Right ventricle myocardium superior (tissue), 1 donor: ENCODE results near the gene CCNK. TPM values are rescaled to one million over a fixed set of nuclear protein-coding genes. Genes with fewer than 3 reads are reported as not detected.
A peak's percentile ranks its signal among the peaks of the same experiment; 100 is the strongest.

ENCODE experiments used
- ATAC-seq: fragments of 200-7000 bp; cut with Tn5 transposase; one replicate; pipeline ENCODE4 v1.9.1; 2020; ENCODE audit warnings: mild to moderate bottlenecking; ENCODE audit not compliant: poor library complexity
- DNase-seq: peaks from one replicate; pipeline ENCODE4 v3.0.0-alpha.2; 2020
- intact Hi-C: fragments of 100-400 bp; cut with DNase I; formaldehyde crosslinking; loops from one replicate; pipeline ENCODE4 v1.11.2; 2022
- total RNA-seq: library from RNA; stranded (reverse); fragmentation: NEBNext Ultra II Directional; extraction: Animal tissue kit (Norgen Biotek cat#: 25700); gene quantifications from one replicate; pipeline ENCODE4 v1.2.1, GENCODE V29; 2021
- donor health status: DM: no; HTN: yes; CAD: no; lungs with severe emphysema.

The CCNK gene
- total RNA-seq, 1 donor from 2014 or later: 31.9 TPM

DNA sequence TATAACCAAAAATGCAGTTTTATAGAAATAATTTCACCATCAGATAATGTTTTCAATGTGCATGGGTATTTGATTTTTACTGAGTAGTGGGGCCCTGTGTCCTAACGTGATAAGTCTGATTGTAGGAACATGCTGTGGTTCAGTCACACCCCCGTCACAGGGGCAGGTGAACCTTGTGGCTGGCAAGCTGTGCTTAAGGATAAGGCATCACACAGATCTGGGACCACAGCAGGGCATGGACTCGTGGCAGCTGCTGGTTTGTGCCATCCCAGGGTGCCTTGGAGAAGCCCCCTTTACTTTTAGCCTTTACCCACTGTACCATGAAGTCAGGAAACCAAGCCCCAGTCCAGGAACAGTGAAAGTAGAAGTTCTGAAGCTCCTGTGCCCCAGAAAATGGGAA, 16.7 kb downstream of the CCNK start:
- no peak for DNase-seq
- no peak for ATAC-seq
- intact Hi-C loops: no loop called here

GRCh38 chr14:99502989-99503421, 21.8 kb downstream of the CCNK start:
- ATAC-seq (no peak), DNase-seq (no peak)
- intact Hi-C loops: no loop called here

DNA sequence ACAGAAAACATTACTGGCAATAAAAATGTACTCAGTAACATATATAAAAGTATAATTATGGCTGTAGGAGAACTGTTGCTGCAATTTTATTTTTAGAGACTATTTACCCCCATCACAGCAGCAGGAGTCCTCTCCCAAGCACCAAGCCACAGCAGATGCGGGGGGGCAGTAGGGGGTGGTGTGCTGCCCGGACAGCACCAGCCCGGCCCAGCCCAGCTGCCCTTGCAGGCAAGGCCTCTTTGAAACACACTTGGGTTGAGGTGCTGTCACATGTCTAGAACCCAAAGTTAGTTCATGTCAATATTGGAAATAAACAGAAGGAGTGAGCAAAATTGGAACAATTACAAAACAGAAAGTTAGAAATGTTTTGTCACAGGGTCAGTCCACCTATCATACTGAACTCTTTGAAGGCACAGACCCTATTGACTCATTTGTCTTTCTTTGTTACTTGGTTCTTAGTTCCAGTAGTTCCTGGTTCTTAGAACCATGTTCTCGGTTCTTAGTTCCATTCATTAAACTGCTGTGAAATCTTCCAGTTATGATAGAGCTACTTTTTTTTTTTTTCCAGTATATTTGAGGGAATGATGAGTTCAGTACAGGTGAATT, 22.7 kb downstream of the CCNK start:
- no peak for ATAC-seq
- intact Hi-C loops: no loop called here
- DNase-seq: no peak

DNA sequence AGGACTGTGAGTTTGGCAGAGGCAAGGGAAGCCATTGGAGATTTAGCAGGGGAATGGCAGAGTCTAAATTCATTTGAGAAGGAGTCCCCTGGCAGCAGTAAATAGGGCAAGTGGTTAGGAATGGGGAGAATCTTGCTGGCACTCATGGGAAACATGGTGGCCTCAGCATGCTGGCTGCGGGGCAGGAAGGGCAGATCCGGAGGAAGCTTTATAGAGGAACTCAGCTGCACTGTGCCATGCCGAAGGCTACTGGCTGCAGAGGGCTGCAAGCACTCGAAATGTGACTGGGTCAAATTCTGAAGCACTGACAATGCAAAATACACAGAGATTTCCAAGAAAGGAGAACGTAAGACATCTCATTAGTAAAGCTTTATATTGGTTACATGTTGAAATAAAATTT, 23.9 kb downstream of the CCNK start:
- intact Hi-C loops: no loop called here
- ATAC-seq: no peak
- no peak for DNase-seq

GRCh38 chr14:99506276-99506675, 25.1 kb downstream of the CCNK start:
- ATAC-seq: no peak
- no peak for DNase-seq
- intact Hi-C loops: no loop called here

DNA sequence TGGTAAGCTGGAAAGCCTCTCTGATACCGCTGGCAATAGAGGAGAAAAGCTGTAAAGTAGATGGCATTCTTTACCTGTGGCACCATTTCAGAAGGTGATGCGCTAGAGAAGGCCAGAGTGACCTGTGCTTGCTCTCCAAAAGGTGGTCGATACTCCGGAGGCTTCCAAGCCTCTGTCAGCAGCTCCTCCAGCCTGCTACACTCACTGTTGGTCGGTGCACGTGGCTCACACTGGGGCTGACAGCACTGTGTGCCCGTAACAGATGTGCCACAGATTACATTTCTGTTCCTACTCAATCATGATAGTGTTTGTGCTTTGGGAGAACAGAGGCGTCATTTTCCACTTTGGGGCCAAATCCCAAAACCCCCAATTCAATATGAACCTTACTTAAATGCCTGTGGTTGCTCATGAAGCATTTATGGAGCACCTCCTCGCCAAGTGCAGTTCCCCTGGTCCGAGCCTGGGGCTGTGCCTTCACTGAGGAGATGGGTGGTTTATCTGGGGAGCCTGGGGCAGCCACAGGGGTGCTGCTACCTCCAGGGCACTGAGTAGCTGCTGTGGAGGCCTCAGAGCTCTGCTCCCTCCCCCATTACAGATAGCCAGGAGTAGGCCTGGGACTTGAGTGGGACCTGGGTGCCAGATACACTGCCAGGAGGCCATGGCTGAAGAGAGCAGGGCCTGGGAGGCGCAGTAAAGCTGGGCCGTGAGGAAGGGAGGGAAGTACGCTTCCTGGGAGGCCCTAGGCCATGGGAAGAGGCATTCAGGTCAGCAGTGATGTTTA, 26.8 kb downstream of the CCNK start:
- ATAC-seq (no peak), DNase-seq (no peak)
- intact Hi-C loops: no loop called here

GRCh38 chr14:99508896-99509629, 27.9 kb downstream of the CCNK start:
- DNase-seq (no peak), ATAC-seq (peak; percentile 7)
- intact Hi-C loops: no loop called here

DNA sequence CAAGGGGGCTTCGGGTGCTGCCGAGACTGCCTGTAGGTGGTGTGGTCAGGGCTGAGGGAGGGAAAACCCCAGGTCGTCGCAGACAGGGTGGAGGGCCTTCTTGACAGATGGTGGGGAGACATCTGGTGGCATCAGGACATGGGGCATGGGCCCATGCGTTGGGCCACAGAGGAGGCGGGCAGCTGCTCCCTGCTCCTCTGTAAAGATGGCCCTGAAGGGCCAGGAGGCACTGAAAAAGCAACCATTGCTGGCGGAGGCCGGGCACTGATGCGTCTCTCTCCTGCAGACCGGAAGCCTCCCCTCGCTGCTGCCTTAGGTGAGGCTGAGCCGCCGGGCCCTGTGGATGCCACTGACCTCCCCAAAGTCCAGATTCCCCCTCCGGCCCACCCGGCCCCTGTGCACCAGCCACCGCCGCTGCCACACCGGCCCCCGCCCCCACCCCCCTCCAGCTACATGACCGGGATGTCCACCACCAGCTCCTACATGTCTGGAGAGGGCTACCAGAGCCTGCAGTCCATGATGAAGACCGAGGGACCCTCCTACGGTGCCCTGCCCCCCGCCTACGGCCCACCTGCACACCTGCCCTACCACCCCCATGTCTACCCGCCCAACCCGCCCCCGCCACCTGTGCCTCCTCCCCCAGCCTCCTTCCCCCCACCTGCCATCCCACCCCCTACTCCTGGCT, 28.8 kb downstream of the CCNK start:
- intact Hi-C loops: no loop called here
- no peak for ATAC-seq
- no peak for DNase-seq

DNA sequence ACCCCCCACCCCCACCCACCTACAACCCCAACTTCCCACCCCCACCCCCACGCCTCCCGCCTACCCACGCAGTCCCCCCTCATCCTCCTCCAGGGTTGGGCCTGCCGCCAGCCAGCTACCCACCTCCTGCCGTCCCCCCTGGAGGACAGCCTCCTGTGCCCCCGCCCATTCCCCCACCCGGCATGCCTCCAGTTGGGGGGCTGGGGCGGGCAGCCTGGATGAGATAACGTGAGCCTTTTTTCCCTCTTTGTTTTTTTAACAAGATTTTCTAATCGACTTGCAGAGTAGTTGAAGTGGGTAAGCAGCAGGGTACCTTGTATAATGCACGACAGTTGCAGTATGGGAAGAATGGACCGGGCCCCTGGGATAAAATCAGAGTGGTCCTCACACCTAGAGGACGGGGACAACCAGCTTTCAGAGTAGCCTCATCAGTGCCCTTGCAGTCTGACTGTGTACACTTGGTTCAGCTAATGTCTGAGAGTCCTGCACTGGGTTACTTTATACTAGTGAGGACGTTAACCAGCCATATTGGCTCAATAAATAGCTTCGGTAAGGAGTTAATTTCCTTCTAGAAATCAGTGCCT, 29.4 kb downstream of the CCNK start:
- ATAC-seq (no peak), DNase-seq (no peak)
- intact Hi-C loops: no loop called here

GRCh38 chr14:99511421-99512109, 30.4 kb downstream of the CCNK start:
- ATAC-seq (peak; percentile 51), DNase-seq (peak; percentile 75)

DNA sequence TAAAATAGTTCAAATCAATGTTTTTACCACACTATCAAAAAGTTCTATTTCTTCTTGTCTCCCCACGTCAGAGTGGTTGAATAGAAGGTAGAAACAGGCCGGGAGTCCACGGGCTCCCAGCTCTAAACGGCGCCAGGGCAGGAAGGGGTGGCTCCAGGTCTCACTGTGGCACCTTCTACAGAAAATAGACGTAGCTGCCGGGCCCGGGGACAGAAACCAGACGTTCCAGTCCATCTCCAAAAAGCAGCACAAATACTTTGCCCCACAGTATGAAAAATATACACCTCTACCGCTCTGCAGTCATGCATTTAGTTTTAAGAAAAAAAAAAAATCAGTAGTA, 30.9 kb downstream of the CCNK start:
- intact Hi-C loops: no loop called here
- no peak for ATAC-seq
- no peak for DNase-seq

More at GRCh38 chr14:99511421-99512109, 30.4 kb downstream of the CCNK start:
- intact Hi-C loops: no loop called here

DNA sequence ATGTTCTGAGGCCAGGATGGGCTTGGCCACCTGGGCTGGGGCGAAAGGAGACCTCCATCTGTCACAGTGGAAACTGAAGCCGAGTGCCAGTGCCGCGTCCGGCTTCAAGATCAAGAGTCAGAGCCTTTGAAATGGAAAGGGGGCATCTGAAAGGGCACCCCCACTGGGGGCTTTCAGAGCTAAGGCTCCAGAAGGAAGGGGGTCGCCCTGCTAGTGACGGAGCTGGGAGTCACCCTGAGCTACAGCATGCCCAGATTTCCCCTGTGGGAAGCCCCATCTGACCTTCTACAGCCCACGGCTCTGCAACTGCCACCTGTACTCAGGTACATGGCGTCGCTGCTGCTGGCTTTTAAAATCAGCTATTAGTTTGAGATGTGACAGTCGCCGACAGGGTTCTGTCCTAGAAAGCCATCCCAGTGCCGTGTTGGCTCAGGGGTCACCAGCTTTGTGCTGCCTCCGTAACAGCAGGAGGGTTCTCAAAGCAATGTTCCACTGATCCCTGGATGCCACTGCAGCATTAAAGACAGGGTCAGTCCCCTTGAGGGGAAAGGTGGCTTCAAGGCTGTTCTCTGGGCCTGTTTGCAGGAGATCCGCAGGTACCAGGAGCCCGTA, 31.5 kb downstream of the CCNK start:
- DNase-seq: no peak
- intact Hi-C loops: no loop called here

DNA sequence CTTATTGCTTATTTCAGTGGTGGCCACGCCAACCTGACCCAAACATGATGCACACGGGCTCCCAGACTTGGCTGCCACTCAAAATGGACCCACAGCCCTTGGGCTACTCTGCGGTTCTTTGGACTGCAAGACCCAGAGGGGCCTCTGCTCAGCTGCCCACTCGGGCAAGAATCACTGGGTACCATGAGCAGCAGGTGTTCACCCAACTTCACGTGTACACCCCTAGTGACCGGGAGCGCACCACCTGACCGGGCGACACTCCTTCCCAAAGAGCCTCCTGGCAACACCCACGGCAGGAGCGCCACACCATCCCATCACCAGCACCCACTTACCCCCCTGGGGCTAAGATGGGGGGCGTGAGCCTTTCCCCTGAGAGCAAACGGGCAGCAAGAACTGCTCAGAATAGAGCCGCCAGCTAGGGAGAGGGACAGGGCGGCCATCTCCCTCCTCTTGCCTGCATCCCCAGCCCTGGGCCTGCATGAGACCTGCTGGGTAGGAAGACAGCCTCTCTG, 32.0 kb downstream of the CCNK start:
- intact Hi-C loops: no loop called here
- DNase-seq (no peak), ATAC-seq (no peak)

More for the DNA sequence above, 31.5 kb downstream of the CCNK start:
- ATAC-seq: no peak

- no peak for ATAC-seq
- intact Hi-C loops: no loop called here
- no peak for DNase-seq
Measured at GRCh38 chr14:99513946-99514551, 32.8 kb downstream of the CCNK start.

- intact Hi-C loops: no loop called here
- ATAC-seq: no peak
- no peak for DNase-seq
Measured at GRCh38 chr14:99514552-99515300, 33.5 kb downstream of the CCNK start.

DNA sequence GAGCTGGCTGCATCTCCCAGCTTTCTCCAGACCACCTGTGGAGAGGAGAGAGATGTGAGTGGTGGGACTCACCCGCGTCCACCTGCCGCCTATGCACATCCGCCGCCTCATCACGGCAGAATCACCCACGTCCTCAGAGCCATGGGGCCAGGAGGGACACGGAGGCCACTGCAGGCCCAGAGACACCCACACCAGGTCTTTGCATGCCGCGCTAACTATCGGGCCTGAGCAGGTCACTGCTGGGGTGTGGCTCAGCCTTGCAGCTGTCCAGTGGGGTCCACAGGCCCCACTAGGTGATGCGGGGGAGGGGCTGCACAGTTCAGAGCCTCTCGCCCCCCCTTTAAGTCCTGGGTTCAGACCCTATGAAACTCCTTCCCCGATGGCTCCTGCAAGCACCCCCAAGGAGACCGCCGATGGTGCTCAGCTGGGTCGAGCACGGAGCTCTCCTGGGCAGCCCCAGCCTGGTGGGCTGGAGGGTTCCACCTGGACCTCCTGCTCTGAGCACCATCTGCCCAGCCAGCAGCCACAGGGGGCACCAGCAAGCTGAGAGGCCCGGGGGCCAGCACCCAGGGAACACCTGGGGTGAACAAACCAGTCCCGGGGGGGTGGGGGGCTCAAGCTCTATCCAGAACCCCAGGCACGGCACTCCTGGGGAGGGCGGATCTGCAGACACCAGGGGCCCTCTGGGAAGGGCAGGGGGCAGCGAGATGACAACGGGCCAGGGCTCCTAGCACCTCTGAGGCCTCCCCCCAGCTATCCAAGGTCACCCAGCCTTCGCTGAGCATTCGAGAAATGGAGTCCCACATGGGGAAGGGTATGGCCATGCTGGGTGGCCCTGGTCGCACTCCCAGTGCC, 34.3 kb downstream of the CCNK start:
- intact Hi-C loops: no loop called here
- ATAC-seq (no peak), DNase-seq (no peak)
